ENCODE data around the gene ZCCHC10.
"Not testable (repeated sequence)": the region's sequence is repeated elsewhere in the genome, so short reads cannot be mapped to it uniquely, and the experiment has no call there.

ZCCHC10 gene

DNA sequence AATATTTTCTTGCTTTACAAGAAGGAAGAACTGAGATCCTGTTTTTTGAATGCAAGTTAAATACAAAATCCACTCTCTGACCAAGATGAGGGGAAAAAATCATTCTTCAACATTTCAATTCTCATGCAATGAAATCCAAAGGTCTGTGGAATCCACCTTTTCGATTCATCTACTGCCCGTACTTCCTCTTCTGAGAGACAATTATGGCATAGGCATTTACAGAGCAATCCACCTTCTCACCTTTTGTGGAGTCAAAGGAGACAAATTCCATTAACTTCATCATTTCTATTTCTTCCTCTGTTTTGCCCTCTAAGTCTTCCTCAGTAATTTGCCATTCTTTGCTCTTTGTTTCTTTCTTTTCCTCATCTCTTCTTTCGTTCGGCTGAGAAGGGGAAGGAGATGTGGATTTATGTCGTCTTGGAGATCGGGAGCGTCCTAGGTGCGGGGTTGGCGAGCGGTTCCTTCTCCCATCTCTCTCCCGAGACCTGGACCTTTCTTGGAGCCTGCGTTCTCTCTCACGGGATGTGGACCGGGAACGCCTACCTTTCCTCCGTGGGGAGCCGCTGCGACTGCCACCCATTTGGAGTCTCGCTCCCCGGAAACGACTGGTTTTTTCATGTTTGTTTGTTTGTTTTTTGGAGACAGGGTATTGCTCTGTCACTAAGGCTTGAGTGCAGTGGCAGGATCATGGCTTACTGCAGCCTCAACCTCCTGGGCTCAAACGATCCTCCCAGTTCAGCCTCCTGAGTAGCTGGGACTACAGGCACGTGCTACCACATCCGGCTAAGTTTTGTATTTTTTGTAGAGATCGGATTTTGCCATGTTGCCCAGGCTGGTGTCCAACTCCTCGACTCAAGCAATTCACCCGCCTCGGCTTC, 38.6 kb downstream of the ZCCHC10 start:
- DNase-seq: no peak
- in situ Hi-C loops (cut with MboI; ENCODE audit: low pct_unique_long_range_greater_than_20kb, low sequenced_read_pairs): no loop called here

DNA sequence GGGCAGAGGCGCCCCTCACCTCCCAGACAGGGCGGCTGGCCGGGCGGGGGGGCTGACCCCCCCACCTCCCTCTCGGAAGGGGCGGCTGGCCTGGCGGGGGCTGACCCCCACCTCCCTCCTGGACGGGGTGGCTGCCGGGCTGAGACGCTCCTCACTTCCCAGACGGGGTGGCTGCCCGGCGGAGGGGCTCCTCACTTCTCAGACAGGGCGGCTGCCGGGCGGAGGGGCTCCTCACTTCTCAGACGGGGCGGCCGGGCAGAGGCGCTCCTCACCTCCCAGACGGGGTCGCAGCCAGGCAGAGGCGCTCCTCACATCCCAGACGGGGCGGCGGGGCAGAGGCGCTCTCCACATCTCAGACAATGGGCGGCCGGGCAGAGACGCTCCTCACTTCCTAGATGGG, 43.4 kb downstream of the ZCCHC10 start:
- DNase-seq; in situ Hi-C loops (cut with MboI; ENCODE audit: low pct_unique_long_range_greater_than_20kb, low sequenced_read_pairs): not testable (repeated sequence)

DNA sequence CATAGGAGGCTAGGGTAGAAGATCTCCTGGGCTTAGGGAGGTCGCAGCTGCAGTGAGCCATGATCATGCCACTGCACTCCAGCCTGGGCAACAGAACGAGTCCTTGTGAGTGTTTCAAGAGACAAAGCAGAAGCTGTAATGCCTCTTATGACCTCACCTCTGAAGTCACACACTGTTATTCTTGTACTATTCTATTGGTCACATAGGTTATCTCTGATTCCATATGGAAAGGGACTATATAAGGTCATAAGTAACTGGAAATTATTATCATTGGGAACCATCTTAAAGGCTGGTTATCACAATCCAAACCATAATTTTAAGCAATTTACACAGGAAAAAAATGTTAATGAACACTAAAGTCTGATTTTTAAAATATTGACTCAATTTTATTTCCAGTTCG, 45.1 kb downstream of the ZCCHC10 start:
- no peak for DNase-seq
- in situ Hi-C loops (cut with MboI; ENCODE audit: low pct_unique_long_range_greater_than_20kb, low sequenced_read_pairs): no loop called here

DNA sequence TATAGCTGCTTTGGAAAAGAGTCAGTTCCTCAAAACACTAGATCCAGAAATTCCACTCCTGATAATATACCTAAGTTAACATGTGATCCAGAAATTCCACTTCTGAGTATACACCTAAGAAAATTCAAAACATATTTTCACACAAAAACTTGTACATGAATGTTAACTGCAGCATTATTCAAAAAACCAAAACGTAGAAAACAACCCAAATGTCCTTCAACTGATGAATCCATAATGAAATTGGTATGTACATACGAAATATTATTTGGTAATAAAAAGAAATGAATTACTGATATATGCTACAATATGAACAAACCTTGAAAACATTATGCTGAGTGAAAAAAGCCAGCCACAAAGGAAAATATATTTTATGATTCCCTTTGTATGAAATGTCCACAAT, 46.4 kb downstream of the ZCCHC10 start:
- in situ Hi-C loops (cut with MboI; ENCODE audit: low pct_unique_long_range_greater_than_20kb, low sequenced_read_pairs): no loop called here
- no peak for DNase-seq

DNA sequence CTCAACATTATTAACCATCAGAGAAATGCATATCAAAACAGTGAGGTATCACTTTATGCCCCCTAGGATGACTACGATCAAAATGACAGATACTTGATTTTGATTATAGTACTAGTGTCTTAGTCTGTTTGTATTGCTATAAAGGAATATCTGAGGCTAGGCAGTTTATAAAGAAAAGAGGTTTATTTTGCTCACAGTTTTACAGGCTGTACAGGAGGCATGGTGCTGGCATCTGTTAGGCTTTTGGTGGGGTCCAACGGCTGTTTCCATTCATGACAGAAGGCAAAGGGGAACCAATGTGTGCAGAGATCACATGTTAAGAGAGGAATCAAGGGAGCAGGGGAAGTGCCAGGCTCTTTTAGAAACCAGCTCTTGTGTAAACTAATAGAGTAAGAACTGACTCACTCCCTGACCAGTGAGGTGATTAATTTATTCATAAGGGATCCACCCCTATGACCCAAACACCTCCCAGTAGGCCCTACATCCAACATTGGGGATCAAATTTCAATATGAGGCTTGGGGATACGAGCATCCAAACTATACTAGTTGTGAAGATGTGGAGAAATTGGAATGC, 46.9 kb downstream of the ZCCHC10 start:
- in situ Hi-C loops (cut with MboI; ENCODE audit: low pct_unique_long_range_greater_than_20kb, low sequenced_read_pairs): no loop called here
- DNase-seq: peak; percentile 28

DNA sequence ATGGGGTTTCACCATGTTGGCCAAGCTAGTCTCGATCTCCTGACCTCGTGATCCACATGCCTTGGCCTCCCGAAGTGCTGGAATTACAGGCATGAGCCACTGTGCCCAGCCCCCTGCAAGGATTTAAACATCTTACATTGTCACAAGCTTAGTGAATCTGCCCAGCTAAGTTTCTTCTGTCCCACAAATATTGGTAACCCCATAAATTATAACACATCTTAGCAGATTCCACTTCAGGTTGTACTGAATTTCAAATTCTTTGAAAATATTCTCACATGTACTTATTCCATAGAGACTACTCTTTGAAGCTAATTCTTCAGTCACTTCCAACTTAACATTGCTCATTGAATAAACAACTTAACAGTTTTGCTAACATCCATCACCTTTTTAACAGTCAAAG, 49.5 kb downstream of the ZCCHC10 start:
- no peak for DNase-seq
- in situ Hi-C loops (cut with MboI; ENCODE audit: low pct_unique_long_range_greater_than_20kb, low sequenced_read_pairs): no loop called here

DNA sequence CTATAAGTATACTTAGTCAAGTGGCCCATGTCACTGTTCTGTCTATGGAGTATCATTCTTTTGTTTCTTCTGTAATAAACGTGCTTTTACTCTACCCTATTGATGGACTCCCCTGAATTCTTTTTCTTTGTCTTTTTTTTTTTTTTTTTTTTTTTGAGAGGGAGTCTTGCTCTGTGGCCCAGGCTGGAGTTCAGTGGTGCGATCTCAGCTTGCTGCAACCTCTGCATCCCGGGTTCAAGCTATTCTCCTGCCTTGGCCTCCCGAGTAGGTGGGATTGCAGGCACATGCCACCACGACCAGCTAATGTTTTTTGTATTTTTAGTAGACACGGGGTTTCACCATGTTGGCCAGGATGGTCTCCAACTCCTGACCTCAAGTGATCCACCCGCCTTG, 53.9 kb downstream of the ZCCHC10 start:
- in situ Hi-C loops (cut with MboI; ENCODE audit: low pct_unique_long_range_greater_than_20kb, low sequenced_read_pairs); DNase-seq: not testable (repeated sequence)

DNA sequence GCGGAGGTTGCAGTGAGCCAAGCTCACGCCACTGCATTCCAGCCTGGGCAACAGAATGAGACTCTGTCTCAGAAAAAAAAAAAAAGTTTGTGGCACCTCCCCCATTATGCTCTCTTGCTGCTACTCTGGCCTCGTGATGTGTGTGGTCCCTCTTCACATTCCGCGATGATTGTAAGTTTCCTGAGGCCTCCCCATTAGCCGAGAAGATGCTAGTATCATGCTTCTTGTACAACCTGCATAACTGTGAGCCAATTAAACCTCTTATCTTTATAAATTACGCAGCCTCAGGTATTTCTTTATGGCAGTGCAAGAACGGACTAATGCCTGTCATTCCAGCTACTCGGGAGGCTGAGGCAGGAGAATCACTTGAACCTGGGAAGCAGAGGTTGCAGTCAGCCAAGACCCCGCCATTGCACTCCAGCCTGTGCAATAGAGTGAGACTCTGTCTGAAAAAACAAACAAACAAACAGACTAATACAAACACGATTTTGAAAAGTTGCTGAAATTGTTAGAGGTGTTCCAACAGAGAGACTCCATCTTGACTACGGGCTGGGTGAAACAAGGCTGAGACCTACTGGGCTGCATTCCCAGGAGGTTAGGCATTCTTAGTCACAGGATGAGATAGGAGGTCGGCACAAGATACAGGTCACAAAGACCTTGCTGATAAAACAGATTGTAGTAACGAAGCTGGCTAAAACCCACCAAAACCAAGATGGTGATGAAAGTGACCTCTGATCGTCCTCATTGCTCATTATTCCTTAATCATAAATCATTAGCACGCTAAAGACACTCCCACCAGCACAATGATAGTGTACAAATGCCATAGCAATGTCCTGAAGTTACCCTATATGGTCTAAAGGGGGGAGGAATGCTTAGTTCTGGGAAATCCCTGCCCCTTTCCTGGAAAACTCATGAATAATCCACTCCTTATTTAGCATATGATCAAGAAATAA, 54.6 kb downstream of the ZCCHC10 start:
- no peak for DNase-seq
- in situ Hi-C loops (cut with MboI; ENCODE audit: low pct_unique_long_range_greater_than_20kb, low sequenced_read_pairs): no loop called here

DNA sequence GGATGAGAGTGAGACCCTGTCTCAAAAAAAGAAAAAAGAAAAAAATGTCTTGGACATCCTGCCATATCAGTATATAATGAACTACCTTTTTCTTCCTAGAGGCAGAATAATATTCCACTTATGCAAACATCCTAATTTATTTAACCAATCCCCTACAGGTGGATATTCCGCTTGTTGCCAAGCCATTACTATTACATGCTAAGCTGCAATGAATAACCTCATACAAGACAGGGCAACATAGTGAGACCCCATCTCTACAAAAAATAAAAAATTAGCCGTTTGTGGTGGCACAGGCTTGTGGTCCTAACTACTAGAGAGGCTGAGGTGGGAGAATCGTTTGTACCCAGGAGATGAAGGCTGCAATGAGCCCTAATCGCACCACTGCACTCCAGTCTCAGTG, 61.2 kb downstream of the ZCCHC10 start:
- DNase-seq: no peak
- in situ Hi-C loops (cut with MboI; ENCODE audit: low pct_unique_long_range_greater_than_20kb, low sequenced_read_pairs): no loop called here

DNA sequence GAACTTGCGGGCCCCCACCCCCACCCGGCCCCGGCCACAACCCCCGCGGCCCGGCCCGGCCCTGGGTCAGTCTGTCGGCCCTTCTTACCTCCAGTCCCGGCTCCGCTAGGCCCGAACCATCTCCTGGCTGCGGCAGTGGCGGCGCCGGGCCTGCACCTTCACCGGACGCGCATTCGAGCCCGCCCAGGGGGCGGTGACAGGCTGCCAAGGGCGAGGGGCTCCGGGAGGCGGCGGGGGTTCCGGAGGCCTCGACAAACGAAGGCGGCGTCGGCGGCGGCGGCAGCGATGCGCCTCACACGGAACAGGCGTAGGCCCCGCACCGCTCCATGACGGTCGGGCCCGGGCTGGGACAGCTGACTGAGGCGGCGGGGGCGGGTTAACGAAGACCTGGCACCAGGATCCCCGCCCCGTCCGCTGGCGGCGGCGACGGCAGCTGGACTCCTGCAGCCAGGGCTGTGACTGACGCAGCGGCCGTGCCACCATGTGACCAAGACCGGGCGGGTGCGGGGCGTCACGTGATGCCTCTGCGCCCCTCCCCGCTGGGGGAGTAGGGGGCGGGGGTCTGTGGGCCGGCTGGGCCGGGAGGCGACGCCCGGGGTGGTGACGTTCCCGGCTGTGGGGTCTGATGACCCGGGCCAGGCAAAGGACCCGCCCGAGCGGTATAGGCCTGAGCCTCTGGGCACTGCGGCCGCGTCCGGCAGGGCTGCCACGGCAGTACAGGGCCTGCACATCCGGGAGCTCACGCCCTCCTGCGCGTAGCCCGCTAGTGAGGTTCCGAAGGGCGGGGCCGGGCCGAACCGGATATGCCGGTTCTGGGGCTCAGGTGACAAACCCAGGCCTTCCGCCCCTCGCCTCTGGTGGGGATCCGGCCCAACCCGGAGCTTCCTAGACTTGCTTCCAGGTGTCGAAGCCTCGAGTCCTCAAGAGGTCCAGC, 62.9 kb downstream of the ZCCHC10 start, which contains the start of gene AFF4:
Gene AFF4 (minus strand): TSS at position 464 of the 934 bp plus-strand sequence. CDS start 26,445 bp downstream, outside the sequence.
- DNase-seq: peak; percentile 92
- in situ Hi-C loops (cut with MboI; ENCODE audit: low pct_unique_long_range_greater_than_20kb, low sequenced_read_pairs): no loop called here

DNA sequence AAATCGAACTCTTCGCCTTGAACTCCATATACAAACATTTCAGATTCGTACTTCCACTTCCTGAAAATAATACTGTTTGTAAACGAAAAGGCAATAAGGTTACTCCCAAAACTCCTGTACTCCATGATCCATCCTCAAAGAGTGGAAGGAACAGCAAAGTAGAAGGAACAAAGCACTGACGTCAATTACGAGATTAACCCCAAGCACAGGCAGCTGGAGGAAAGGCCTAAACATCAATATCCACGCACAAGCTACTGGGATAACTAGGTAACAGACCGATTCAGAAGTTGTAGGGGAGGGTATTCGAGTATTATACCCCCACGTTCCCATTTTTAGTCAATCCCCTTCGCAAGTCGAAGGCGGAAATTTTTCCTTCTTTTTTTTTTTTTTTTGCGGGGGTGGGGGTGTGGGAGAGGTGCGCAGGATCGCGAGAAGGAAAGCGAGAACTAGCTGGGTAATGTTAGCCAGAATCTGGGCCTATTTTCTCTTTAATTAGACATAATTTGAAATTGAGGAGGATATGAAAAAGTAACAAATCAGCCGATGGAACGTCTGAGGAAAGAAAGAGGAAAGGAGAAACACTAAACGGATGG, 63.8 kb downstream of the ZCCHC10 start:
- DNase-seq: peak; percentile 67

DNA sequence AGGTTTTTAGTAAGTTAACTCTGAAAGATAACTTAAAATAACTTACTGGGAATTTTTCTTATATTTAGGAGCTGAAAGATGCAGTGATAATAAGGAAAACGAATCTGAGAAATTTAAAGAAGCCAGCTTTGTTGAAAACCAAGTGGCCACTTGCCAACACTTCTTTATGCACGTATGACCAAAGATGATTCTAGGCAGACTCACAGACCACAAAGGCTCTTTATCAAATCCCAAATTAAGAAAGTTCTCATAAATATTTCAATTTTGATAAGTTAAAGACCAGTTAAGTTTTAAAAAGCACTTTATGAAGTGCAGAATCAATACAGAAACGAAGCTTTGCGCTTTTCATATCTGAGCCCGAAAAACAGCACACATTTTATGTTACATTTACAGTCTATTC, 64.5 kb downstream of the ZCCHC10 start:
- DNase-seq: peak; percentile 16
- in situ Hi-C loops (cut with MboI; ENCODE audit: low pct_unique_long_range_greater_than_20kb, low sequenced_read_pairs): no loop called here

More for the DNA sequence above, 63.8 kb downstream of the ZCCHC10 start:
- in situ Hi-C loops (cut with MboI; ENCODE audit: low pct_unique_long_range_greater_than_20kb, low sequenced_read_pairs): no loop called here

DNA sequence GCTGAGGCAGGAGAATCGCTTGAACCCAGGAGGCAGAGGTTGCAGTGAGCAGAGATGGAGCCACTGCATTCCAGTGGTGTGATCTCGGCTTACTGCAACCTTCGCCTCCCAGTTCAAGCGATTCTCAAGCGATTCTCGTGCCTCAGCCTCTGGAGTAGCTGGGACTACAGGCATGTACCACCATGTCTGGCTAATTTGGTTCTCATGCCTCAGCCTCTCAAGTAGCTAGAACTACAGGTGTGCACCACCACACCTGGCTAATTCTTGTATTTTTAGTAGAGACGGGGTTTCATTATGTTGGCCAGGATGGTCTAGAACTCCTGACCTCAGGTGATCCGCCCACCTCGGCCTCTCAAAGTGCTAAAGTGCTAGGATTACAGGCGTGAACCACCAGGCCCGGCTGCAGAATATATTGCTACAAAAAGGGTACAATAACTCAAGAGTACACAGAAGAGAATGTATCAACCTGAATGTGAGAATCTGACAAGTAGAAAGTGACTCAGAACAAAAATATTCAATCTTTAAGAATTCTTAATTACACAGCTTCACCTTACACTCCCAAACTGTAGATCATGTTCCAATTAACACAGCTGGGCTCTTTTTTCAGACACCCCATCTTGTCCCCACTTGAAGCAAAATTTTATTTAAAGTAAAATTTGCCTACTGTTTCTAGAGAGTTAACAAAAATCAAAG, 65.1 kb downstream of the ZCCHC10 start:
- in situ Hi-C loops (cut with MboI; ENCODE audit: low pct_unique_long_range_greater_than_20kb, low sequenced_read_pairs); DNase-seq: not testable (repeated sequence)

DNA sequence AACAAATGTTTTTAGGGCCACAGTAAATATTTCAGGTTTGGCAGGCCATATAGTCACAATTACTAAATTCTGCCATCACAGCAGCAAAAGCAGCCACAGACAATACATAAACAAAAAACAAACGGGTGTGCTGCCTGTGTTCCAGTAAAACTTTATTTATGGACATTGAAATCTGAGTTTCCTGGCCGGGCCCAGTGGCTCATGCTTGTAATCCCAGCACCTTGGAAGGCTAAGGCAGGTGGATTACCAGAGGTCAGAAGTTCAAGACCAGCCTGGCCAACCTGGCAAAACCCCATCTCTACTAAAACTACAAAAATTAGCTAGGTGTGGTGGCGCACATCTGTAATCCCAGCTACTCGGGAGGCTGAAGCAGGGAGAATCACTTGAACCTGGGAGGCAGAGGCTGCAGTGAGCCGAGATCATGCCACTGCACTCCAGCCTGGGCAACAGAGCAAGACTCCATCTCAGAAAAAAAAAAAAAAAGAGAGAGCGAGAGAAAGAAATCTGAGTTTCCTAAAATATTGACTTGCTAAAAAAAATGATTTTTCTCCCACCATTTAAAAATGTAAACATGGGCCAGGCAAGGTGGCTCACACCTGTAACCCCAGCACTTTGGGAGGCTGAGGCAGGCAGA, 70.1 kb downstream of the ZCCHC10 start:
- DNase-seq; in situ Hi-C loops (cut with MboI; ENCODE audit: low pct_unique_long_range_greater_than_20kb, low sequenced_read_pairs): not testable (repeated sequence)

DNA sequence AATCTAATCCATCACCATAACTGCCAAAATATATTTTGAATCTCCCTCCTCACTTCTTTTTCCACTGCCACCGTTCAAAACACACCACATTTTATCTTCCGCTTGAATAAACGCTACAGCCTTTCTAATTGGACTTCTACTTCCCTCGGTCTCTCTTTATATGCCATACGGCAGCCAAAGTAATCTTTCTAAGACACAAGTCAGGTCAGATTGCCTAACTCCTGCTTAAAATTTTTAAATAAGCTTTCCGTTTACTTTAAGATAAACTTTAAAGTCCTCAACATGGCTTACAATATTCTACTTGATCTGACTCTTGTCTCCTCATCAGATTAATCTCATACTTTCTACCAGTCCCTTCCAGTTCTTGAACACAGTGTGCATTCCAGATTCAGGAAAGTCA, 72.6 kb downstream of the ZCCHC10 start:
- peak; percentile 37 for DNase-seq
- in situ Hi-C loops (cut with MboI; ENCODE audit: low pct_unique_long_range_greater_than_20kb, low sequenced_read_pairs): no loop called here

DNA sequence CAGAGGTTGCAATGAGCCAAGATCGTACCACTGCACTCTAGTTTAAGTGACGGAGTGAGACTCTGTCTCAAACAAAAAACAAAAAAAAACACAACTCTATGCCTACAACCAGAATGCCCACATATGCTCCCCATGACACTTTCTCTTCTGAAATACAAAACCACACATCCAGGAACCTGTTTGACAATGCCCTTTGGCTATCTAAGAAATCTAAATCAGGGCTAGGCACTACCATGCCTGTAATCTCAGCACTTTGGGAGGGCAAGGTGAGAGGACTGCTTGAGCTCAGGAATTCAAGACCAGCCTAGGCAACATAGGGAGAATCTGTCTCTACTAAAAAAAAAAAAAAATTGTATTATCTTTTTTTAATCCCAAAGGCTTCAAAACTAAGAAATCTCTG, 73.5 kb downstream of the ZCCHC10 start:
- DNase-seq: no peak
- in situ Hi-C loops (cut with MboI; ENCODE audit: low pct_unique_long_range_greater_than_20kb, low sequenced_read_pairs): no loop called here

DNA sequence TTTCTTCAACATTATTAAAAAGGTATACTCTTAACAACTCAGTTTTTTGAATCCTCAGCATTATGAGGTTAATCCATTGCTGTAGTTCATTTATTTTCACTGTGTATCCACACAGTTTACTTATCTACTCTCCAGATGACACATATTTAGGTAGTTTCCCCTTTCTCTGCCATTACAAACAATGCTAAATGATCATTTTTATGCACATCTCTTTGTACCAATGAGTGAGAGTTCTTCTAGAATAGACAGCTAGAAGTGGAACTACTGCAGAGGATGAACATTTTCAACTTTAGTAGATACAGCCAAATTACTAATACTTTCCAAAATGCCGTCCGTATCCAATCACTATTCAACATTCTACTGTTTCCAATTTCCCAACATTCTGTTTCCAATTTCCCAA, 74.5 kb downstream of the ZCCHC10 start:
- in situ Hi-C loops (cut with MboI; ENCODE audit: low pct_unique_long_range_greater_than_20kb, low sequenced_read_pairs): no loop called here
- DNase-seq: no peak

Measured in KBM-7 (cell line).